ENCODE data around the gene SUPT5H. TPM values are rescaled to one million over a fixed set of nuclear protein-coding genes. Genes with fewer than 3 reads are reported as not detected.

SUPT5H gene
- total and polyA plus RNA-seq, 2 of the 13 experiments (the other 11 are each of a cell fraction or from before 2014, with no cell fraction given) = 48.2 to 51.7 TPM

- TF ChIP-seq ZXDC (CRISPR knock-in tag; IDR thresholded peaks at IDR 0.05) (no peak), ARHGAP35 (CRISPR knock-in tag; IDR thresholded peaks at IDR 0.05; ENCODE audit: borderline replicate concordance) (no peak), SCMH1 (CRISPR knock-in tag; IDR thresholded peaks at IDR 0.05; ENCODE audit: borderline replicate concordance) (no peak), ZNF383 (CRISPR knock-in tag; IDR thresholded peaks at IDR 0.05; ENCODE audit: borderline replicate concordance) (no peak), FOSL2 (CRISPR knock-in tag; IDR thresholded peaks at IDR 0.05) (peak; percentile 17; the same call in 1 of the 2 replicates), HDAC1 (CRISPR knock-in tag; IDR thresholded peaks at IDR 0.05) (no peak), AHR (CRISPR knock-in tag; IDR thresholded peaks at IDR 0.05) (no peak), PHF5A (CRISPR knock-in tag; IDR thresholded peaks at IDR 0.05; ENCODE audit: low read depth, unreplicated experiment) (no peak), DDIT3 (CRISPR knock-in tag; IDR thresholded peaks at IDR 0.05) (no peak), ZNF720 (CRISPR knock-in tag; IDR thresholded peaks at IDR 0.05) (no peak), ZNF468 (CRISPR knock-in tag; IDR thresholded peaks at IDR 0.05) (no peak), ZNF784 (CRISPR knock-in tag; IDR thresholded peaks at IDR 0.05; ENCODE audit: borderline replicate concordance) (no peak), SIX4 (CRISPR knock-in tag; IDR thresholded peaks at IDR 0.05) (no peak), LRRFIP1 (CRISPR knock-in tag; conservative IDR thresholded peaks at IDR 0.05) (no peak), HES4 (CRISPR knock-in tag; IDR thresholded peaks at IDR 0.05; ENCODE audit: borderline replicate concordance) (no peak), AKNA (CRISPR knock-in tag; IDR thresholded peaks at IDR 0.05; ENCODE audit: borderline replicate concordance) (no peak)
Observed at GRCh38 chr19:39428283-39429112, 16.9 kb upstream of the SUPT5H start (continued).
